ENCODE results near the gene LRP2.

DNA sequence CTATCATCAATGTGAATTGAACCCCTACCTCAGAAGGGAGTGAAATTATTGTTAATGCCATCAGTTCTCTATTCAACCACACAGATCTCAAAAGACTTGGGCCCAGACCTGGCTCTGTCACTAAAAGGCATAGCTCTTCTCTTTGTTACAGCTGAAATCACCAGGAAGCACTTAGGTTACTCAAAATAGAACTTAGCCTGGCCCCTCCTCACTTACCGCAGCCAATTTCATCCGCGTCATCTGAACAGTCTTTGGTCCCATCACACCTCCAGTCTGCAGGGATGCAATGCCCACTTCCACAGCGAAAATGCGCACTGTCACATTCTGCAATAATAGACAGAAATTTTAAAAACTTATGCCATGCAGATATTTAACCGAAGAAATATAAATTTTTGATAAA lies 41.8 kb downstream of the LRP2 start:
- no peak for TF ChIP-seq CTCF (IDR thresholded peaks at IDR 0.05; ENCODE audit: poor library complexity)
- no peak for TF ChIP-seq EZH2 (IDR thresholded peaks at IDR 0.05; ENCODE audit: borderline replicate concordance)

Data from hepatocyte (in vitro differentiated cells).